GM12878 (cell line): ENCODE data around the gene PLPPR2. TPM values are rescaled to one million over a fixed set of nuclear protein-coding genes. Genes with fewer than 3 reads are reported as not detected.

Source experiments
- ASH2L ChIP-seq: fragments of 300-600, 200-600 bp; sonication (generic); IDR thresholded peaks from 2 replicates; pipeline ENCODE4 v1.6.1; 2017; ENCODE audit warnings: low read depth, mild to moderate bottlenecking, borderline replicate concordance
- ATF7 ChIP-seq: fragments of 450-650 bp; IDR thresholded peaks from 2 replicates; pipeline ENCODE4 v1.6.1; 2016; ENCODE audit warnings: low read depth, mild to moderate bottlenecking
- CEBPZ ChIP-seq: fragments of 150-350 bp; IDR thresholded peaks from 2 replicates; pipeline ENCODE4 v1.6.1; 2016; ENCODE audit warnings: low read depth, low read length
- CREM ChIP-seq: IDR thresholded peaks from 2 replicates; pipeline ENCODE4 v1.6.1; 2014; ENCODE audit warnings: antibody characterized with exemption, low read depth
- DPF2 ChIP-seq: fragments of 450-650 bp; IDR thresholded peaks from 2 replicates; pipeline ENCODE4 v1.6.1; 2017; ENCODE audit warnings: mild to moderate bottlenecking
- ELK1 ChIP-seq: IDR thresholded peaks from 2 replicates; pipeline ENCODE4 v1.6.1; 2012; ENCODE audit warnings: low read depth, low read length, improper control_type of control experiment
- EP300 ChIP-seq, 2 experiments: fragments of 150-350 bp in 1 of 2; IDR thresholded peaks; 2 replicates each; pipeline ENCODE4 v1.6.1; 2011 to 2012; ENCODE audit warnings: low read depth in 2 of 2, low read length in 2 of 2, borderline replicate concordance in 1 of 2, improper control_type of control experiment in 1 of 2, inconsistent platforms in 1 of 2; ENCODE audit not compliant: control insufficient read depth in 1 of 2
- FOS ChIP-seq: IDR thresholded peaks from 3 replicates; pipeline ENCODE4 v1.6.1; 2011; ENCODE audit warnings: borderline replicate concordance; ENCODE audit not compliant: insufficient read length; ENCODE audit errors: extremely low read depth
- GABPA ChIP-seq: IDR thresholded peaks from 2 replicates; pipeline ENCODE4 v1.6.1; 2014; ENCODE audit warnings: antibody characterized with exemption, low read depth, mild to moderate bottlenecking, inconsistent platforms
- GATAD2B ChIP-seq: fragments of 450-650 bp; conservative IDR thresholded peaks from 2 replicates; pipeline ENCODE4 v1.6.1; 2017; ENCODE audit warnings: low read depth, mild to moderate bottlenecking, moderate library complexity
- IRF4 ChIP-seq: IDR thresholded peaks from 2 replicates; pipeline ENCODE4 v1.6.1; 2011; ENCODE audit warnings: low read depth, low read length
- MEF2A ChIP-seq: IDR thresholded peaks from 2 replicates; pipeline ENCODE4 v1.6.1; 2011; ENCODE audit warnings: low read depth, mild to moderate bottlenecking, low read length, moderate library complexity; ENCODE audit not compliant: insufficient read depth
- MEF2B ChIP-seq: fragments of 450-650 bp; IDR thresholded peaks from 2 replicates; pipeline ENCODE4 v1.6.1; 2018; ENCODE audit warnings: mild to moderate bottlenecking, moderate library complexity; ENCODE audit not compliant: partially characterized antibody, poor library complexity, severe bottlenecking
- NBN ChIP-seq: fragments of 450-650 bp; IDR thresholded peaks from 2 replicates; pipeline ENCODE4 v1.6.1; 2016
- NR2C1 ChIP-seq: fragments of 450-650 bp; IDR thresholded peaks from 2 replicates; pipeline ENCODE4 v1.6.1; 2017; ENCODE audit warnings: antibody characterized with exemption, mild to moderate bottlenecking, moderate library complexity
- PKNOX1 ChIP-seq: fragments of 450-650 bp; IDR thresholded peaks from 2 replicates; pipeline ENCODE4 v1.6.1; 2016; ENCODE audit warnings: mild to moderate bottlenecking
- RELA ChIP-seq: fragments of 450-650 bp; IDR thresholded peaks from 2 replicates; pipeline ENCODE4 v1.8.0; 2014; ENCODE audit warnings: borderline replicate concordance; ENCODE audit not compliant: partially characterized antibody
- SIN3A ChIP-seq: IDR thresholded peaks from 2 replicates; pipeline ENCODE4 v1.6.1; 2012; ENCODE audit warnings: low read depth, low read length, improper control_type of control experiment
- SKIL ChIP-seq: fragments of 450-650 bp; IDR thresholded peaks from 2 replicates; pipeline ENCODE4 v1.6.1; 2017; ENCODE audit warnings: mild to moderate bottlenecking, low read depth, inconsistent platforms; ENCODE audit not compliant: poor library complexity, severe bottlenecking
- SMAD5 ChIP-seq: IDR thresholded peaks from 2 replicates; pipeline ENCODE4 v1.6.1; 2016; ENCODE audit warnings: antibody characterized with exemption, low read depth
- SP1 ChIP-seq: IDR thresholded peaks from one replicate; pipeline ENCODE4 v1.6.1; 2011; ENCODE audit warnings: low read depth, low read length
- TBL1XR1 ChIP-seq: IDR thresholded peaks from 2 replicates; pipeline ENCODE4 v1.6.1; 2012; ENCODE audit warnings: low read depth, low read length, improper control_type of control experiment
- ZNF207 ChIP-seq: fragments of 450-650 bp; IDR thresholded peaks from 2 replicates; pipeline ENCODE4 v1.6.1; 2014; ENCODE audit warnings: antibody characterized with exemption, mild to moderate bottlenecking, borderline replicate concordance
- polyA plus RNA-seq, 11 experiments: library from polyadenylated mRNA; depleted of rRNA in 4 of 11; unstranded in 6 of 11; stranded (reverse) in 5 of 11; fragments of >200 nt; fragmentation: Nextera tagmentation in 4 of 11; fragmentation: Illumina TruSeq in 1 of 11; extraction: Ambion mirVana in 4 of 11; extraction: Trizol in 1 of 11; gene quantifications; 1 replicate in 1 of 11; 2 replicates in 10 of 11; pipeline versions ENCODE4 v1.2.1 to v1.2.3, GENCODE V29; 2011 to 2016; ENCODE audit warnings: inconsistent platforms in 2 of 11, missing spikeins in 2 of 11, low read depth in 1 of 11
- total RNA-seq, 4 experiments: library from RNA; depleted of rRNA in 3 of 4; stranded (reverse); fragments of >200 nt in 3 of 4; fragmentation: Illumina TruSeq in 1 of 4; extraction: Trizol in 1 of 4; gene quantifications; 2 replicates each; pipeline versions ENCODE4 v1.2.1 to v1.2.3, GENCODE V29; 2013 to 2021

PLPPR2 gene
- total and polyA plus RNA-seq, 10 of the 15 experiments (the other 5 are each of a cell fraction or from before 2014, with no cell fraction given) = 0.09 to 2.8 (median 0.70) TPM

- peak; percentile 17 for TF ChIP-seq SKIL
- peak; percentile 84 for TF ChIP-seq SIN3A
- peak; percentile 71 for TF ChIP-seq CREM
- peak; percentile 79 for TF ChIP-seq SMAD5
- peak; percentile 93 for TF ChIP-seq SP1
- 0 out of 2 replicates have a peak, but pooled peaks have one; percentile 18 for TF ChIP-seq MEF2A
- TF ChIP-seq NBN = peak; percentile 64; the same call in 1 of the 2 replicates
- TF ChIP-seq ASH2L = 0 out of 2 replicates have a peak, but pooled peaks have one; percentile 72
- TF ChIP-seq CEBPZ = peak; percentile 84
- TF ChIP-seq ATF7 = peak; percentile 38; the same call in 1 of the 2 replicates
- no peak for TF ChIP-seq EP300 (IDR thresholded peaks at IDR 0.05; ENCODE audit: borderline replicate concordance in 1 of 2, control insufficient read depth in 1 of 2, low read depth in 2 of 2, low read length in 2 of 2)
- peak; percentile 79; the same call in 1 of the 2 replicates for TF ChIP-seq GABPA
- no peak for TF ChIP-seq TBL1XR1
- TF ChIP-seq NR2C1 = 0 out of 2 replicates have a peak, but pooled peaks have one; percentile 41
- TF ChIP-seq ELK1 = peak; percentile 34; the same call in 1 of the 2 replicates
- TF ChIP-seq PKNOX1 = peak; percentile 99
- TF ChIP-seq FOS = peak; percentile 64
- TF ChIP-seq MEF2B = peak; percentile 49
- 0 out of 2 replicates have a peak, but pooled peaks have one; percentile 9 for TF ChIP-seq IRF4
- 0 out of 2 replicates have a peak, but pooled peaks have one; percentile 57 for TF ChIP-seq GATAD2B
- peak; percentile 67 for TF ChIP-seq RELA
- TF ChIP-seq DPF2 = peak; percentile 86
- TF ChIP-seq ZNF207 = peak; percentile 86; the same call in 1 of the 2 replicates
Observed at GRCh38 chr19:11374433-11375142, 19.4 kb downstream of the PLPPR2 start, which contains the start of gene SWSAP1 (continued).
